ENCODE results near the gene APC2. TPM values are rescaled to one million over a fixed set of nuclear protein-coding genes. Genes with fewer than 3 reads are reported as not detected.

APC2 gene
- total and polyA plus RNA-seq, 7 donors: under 0.01 to 2.0 (median 1.1) TPM; not detected in 2

GRCh38 chr19:1457892-1458291 is 8.0 kb downstream of the APC2 start:
- H3K27me3 ChIP-seq: peaks cover 42 to 56% (median 51%) of the 10 kb centered on the region in 3 donors
- no peak overlapping the region for H3K4me3 ChIP-seq
- 59 to 81% methylated on average over 16 of the region's 16 CpGs for WGBS, 2 donors
- H3K9me3 ChIP-seq: no peaks in the 10 kb centered on the region
- TF ChIP-seq CTCF (IDR thresholded peaks at IDR 0.05) (no peak), POLR2AphosphoS5 (IDR thresholded peaks at IDR 0.05) (no peak), POLR2A (IDR thresholded peaks at IDR 0.05) (no peak), EP300 (IDR thresholded peaks at IDR 0.05) (no peak)
- intact Hi-C loops (cut with DNase I): loop anchor here (10.0 kb wide), 1 partner anchor 307 kb away; no protein-coding TSS in a partner anchor
- peaks cover 0 to 11% (median 3%) of the 10 kb centered on the region in 4 donors for H3K36me3 ChIP-seq
- no peak for DNase-seq
- peaks cover 0 to 36% (median 27%) of the 10 kb centered on the region in 4 donors for H3K4me1 ChIP-seq
- H3K27ac ChIP-seq: no peak overlapping the region

- Histone ChIP-seq H3K4me1 (peaks cover 0 to 24% (median 16%) of the 10 kb centered on the region in 4 donors), H3K4me3 (no peak overlapping the region), H3K27ac (no peak overlapping the region), H3K9me3 (no peaks in the 10 kb centered on the region), H3K27me3 (peaks cover 32 to 42% (median 36%) of the 10 kb centered on the region in 3 donors), H3K36me3 (peaks cover 0 to 11% (median 3%) of the 10 kb centered on the region in 4 donors)
- DNase-seq: no peak
- intact Hi-C loops (cut with DNase I): loop anchor here (10.0 kb wide), 1 partner anchor 305 kb away; no protein-coding TSS in a partner anchor
- 79 to 80% methylated on average over 9 of the region's 9 CpGs for WGBS, 2 donors
- TF ChIP-seq POLR2A (IDR thresholded peaks at IDR 0.05): no peak
- no peak for TF ChIP-seq POLR2AphosphoS5 (IDR thresholded peaks at IDR 0.05)
- TF ChIP-seq EP300 (IDR thresholded peaks at IDR 0.05): no peak
- TF ChIP-seq CTCF (IDR thresholded peaks at IDR 0.05): no peak
Measured at GRCh38 chr19:1459479-1459878, 9.6 kb downstream of the APC2 start.

GRCh38 chr19:1460033-1460995 is 10.4 kb downstream of the APC2 start:
- intact Hi-C loops (cut with DNase I): no loop called here

GRCh38 chr19:1461862-1462261 is 11.9 kb downstream of the APC2 start:
- peaks cover 19 to 42% (median 36%) of the 10 kb centered on the region in 3 donors for H3K27me3 ChIP-seq
- WGBS, 2 donors: 93 to 95% methylated on average over 24 of the region's 24 CpGs
- H3K9me3 ChIP-seq: no peaks in the 10 kb centered on the region
- peaks cover 0 to 21% (median 16%) of the 10 kb centered on the region in 4 donors for H3K4me1 ChIP-seq
- intact Hi-C loops (cut with DNase I): no loop called here
- H3K4me3 ChIP-seq: no peak overlapping the region
- TF ChIP-seq EP300 (IDR thresholded peaks at IDR 0.05) (no peak), POLR2A (IDR thresholded peaks at IDR 0.05) (no peak), POLR2AphosphoS5 (IDR thresholded peaks at IDR 0.05) (no peak), CTCF (IDR thresholded peaks at IDR 0.05) (no peak)
- no peak overlapping the region for H3K27ac ChIP-seq
- DNase-seq: no peak
- H3K36me3 ChIP-seq: peaks cover 0 to 11% (median 3%) of the 10 kb centered on the region in 4 donors

More at GRCh38 chr19:1460033-1460995, 10.4 kb downstream of the APC2 start:
- no peak for DNase-seq
- Histone ChIP-seq H3K4me3 (no peak overlapping the region), H3K27me3 (peaks cover 26 to 42% (median 36%) of the 10 kb centered on the region in 3 donors), H3K36me3 (peaks cover 0 to 11% (median 3%) of the 10 kb centered on the region in 4 donors), H3K9me3 (no peaks in the 10 kb centered on the region), H3K4me1 (peaks cover 0 to 21% (median 14%) of the 10 kb centered on the region in 4 donors), H3K27ac (no peak overlapping the region)
- 94 to 95% methylated on average over 36 of the region's 36 CpGs for WGBS, 2 donors
- TF ChIP-seq POLR2AphosphoS5 (IDR thresholded peaks at IDR 0.05) (no peak), POLR2A (IDR thresholded peaks at IDR 0.05) (no peak), EP300 (IDR thresholded peaks at IDR 0.05) (no peak), CTCF (IDR thresholded peaks at IDR 0.05) (no peak)

All from sigmoid colon (tissue), 7 donors.